Astrocyte (in vitro differentiated cells and primary cell): ENCODE data around the gene CXCL14. TPM values are rescaled to one million over a fixed set of nuclear protein-coding genes. Genes with fewer than 3 reads are reported as not detected.
A peak's percentile ranks its signal among the peaks of the same experiment; 100 is the strongest.

Experiments
- DNase-seq: peaks from one replicate; pipeline ENCODE4 v3.0.0-alpha.2; 2010; ENCODE audit warnings: low read depth
- FAIRE-seq: peaks from 2 replicates; lab custom pipeline; 2011; peaks lifted over from hg19 to GRCh38; lab: Jason Lieb, UNC
- H2AFZ ChIP-seq: 2 replicates; pipeline ENCODE4 v1.6.0; 2012; ENCODE audit warnings: low read depth, low read length, inconsistent platforms
- H3K27ac ChIP-seq: 2 replicates; pipeline ENCODE4 v1.5.1; 2011; ENCODE audit warnings: low read depth, low read length, inconsistent platforms
- H3K27me3 ChIP-seq: 2 replicates; pipeline ENCODE4 v1.6.0; 2011; ENCODE audit warnings: low read length, inconsistent platforms; ENCODE audit not compliant: insufficient read depth
- H3K36me3 ChIP-seq: 2 replicates; pipeline ENCODE4 v1.5.1; 2011; ENCODE audit warnings: low read length, inconsistent platforms; ENCODE audit not compliant: insufficient read depth
- H3K4me1 ChIP-seq: 2 replicates; pipeline ENCODE4 v1.5.1; 2011; ENCODE audit warnings: low read length, inconsistent platforms; ENCODE audit not compliant: insufficient read depth
- H3K4me2 ChIP-seq: 2 replicates; pipeline ENCODE4 v1.6.0; 2012; ENCODE audit warnings: low read length, inconsistent platforms
- H3K4me3 ChIP-seq: 2 replicates; pipeline ENCODE4 v1.5.1; 2011; ENCODE audit warnings: low read depth, mild to moderate bottlenecking, low read length, inconsistent platforms; ENCODE audit not compliant: insufficient read depth
- H3K79me2 ChIP-seq: 2 replicates; pipeline ENCODE4 v1.6.0; 2012; ENCODE audit warnings: mild to moderate bottlenecking, low read length, inconsistent platforms; ENCODE audit not compliant: insufficient read depth
- H3K9ac ChIP-seq: 2 replicates; pipeline ENCODE4 v1.6.0; 2012; ENCODE audit warnings: mild to moderate bottlenecking, low read length, inconsistent platforms
- H3K9me3 ChIP-seq: 2 replicates; pipeline ENCODE4 v1.5.1; 2012; ENCODE audit warnings: low read depth, mild to moderate bottlenecking, low read length, inconsistent platforms; ENCODE audit not compliant: insufficient read depth
- H4K20me1 ChIP-seq: 2 replicates; pipeline ENCODE4 v1.6.0; 2012; ENCODE audit warnings: low read length, inconsistent platforms; ENCODE audit not compliant: insufficient read depth
- H3K27ac Mint-ChIP-seq: one replicate; pipeline ENCODE4 v1.8.0; 2021; ENCODE audit warnings: mild to moderate bottlenecking, mixed read lengths; ENCODE audit not compliant: unreplicated experiment
- H3K27me3 Mint-ChIP-seq: one replicate; pipeline ENCODE4 v1.8.0; 2021; ENCODE audit warnings: low read depth, mixed read lengths; ENCODE audit not compliant: unreplicated experiment
- H3K36me3 Mint-ChIP-seq: one replicate; pipeline ENCODE4 v1.8.0; 2021; ENCODE audit warnings: low read depth, mixed read lengths; ENCODE audit not compliant: unreplicated experiment
- H3K4me1 Mint-ChIP-seq: one replicate; pipeline ENCODE4 v1.8.0; 2021; ENCODE audit warnings: low read depth, mixed read lengths; ENCODE audit not compliant: unreplicated experiment
- H3K4me3 Mint-ChIP-seq: one replicate; pipeline ENCODE4 v1.8.0; 2021; ENCODE audit warnings: mild to moderate bottlenecking, moderate library complexity, mixed read lengths; ENCODE audit not compliant: unreplicated experiment
- H3K9me3 Mint-ChIP-seq: one replicate; pipeline ENCODE4 v1.8.0; 2021; ENCODE audit warnings: mild to moderate bottlenecking, mixed read lengths; ENCODE audit not compliant: unreplicated experiment
- CTCF ChIP-seq: IDR thresholded peaks from 2 replicates; pipeline ENCODE4 v1.5.1; 2011; ENCODE audit warnings: low read depth, mild to moderate bottlenecking, inconsistent platforms, low read length, moderate library complexity; ENCODE audit not compliant: insufficient read depth
- EZH2 ChIP-seq: IDR thresholded peaks from 2 replicates; pipeline ENCODE4 v1.6.1; 2012; ENCODE audit warnings: mild to moderate bottlenecking, low read length, inconsistent platforms; ENCODE audit not compliant: insufficient read depth
- total RNA-seq: library from RNA; stranded (reverse); gene quantifications from 2 replicates; pipeline ENCODE4 v1.2.1, GENCODE V29; 2021

Gene CXCL14
- total RNA-seq, 1 donor from 2014 or later = 1.0 TPM

GRCh38 chr5:135577421-135577820, 1.4 kb downstream of the CXCL14 start:
- peaks cover 68% of the 10 kb centered on the region for H3K27me3 Mint-ChIP-seq

GRCh38 chr5:135576075-135576599, 2.7 kb downstream of the CXCL14 start:
- no peak overlapping the region for H2AFZ ChIP-seq
- no peak overlapping the region for H3K27ac Mint-ChIP-seq
- peaks cover 59% of the 10 kb centered on the region for H3K27me3 Mint-ChIP-seq
- no peaks in the 10 kb centered on the region for H3K79me2 ChIP-seq
- peaks cover 21% of the 10 kb centered on the region for H3K4me1 ChIP-seq
- no peaks in the 10 kb centered on the region for H3K36me3 Mint-ChIP-seq
- no peaks in the 10 kb centered on the region for H4K20me1 ChIP-seq
- FAIRE-seq = no peak
- no peaks in the 10 kb centered on the region for H3K36me3 ChIP-seq
- H3K4me2 ChIP-seq = peak overlapping the region; percentile 59
- no peaks in the 10 kb centered on the region for H3K9me3 ChIP-seq
- peaks cover 14% of the 10 kb centered on the region for H3K4me1 Mint-ChIP-seq
- H3K4me3 ChIP-seq = no peak overlapping the region
- peaks cover 13% of the 10 kb centered on the region for H3K27me3 ChIP-seq
- DNase-seq = peak; percentile 44
- no peak overlapping the region for H3K27ac ChIP-seq
- no peak overlapping the region for H3K4me3 Mint-ChIP-seq
- H3K9me3 Mint-ChIP-seq = peaks cover 3% of the 10 kb centered on the region
- TF ChIP-seq CTCF (no peak), EZH2 (no peak)
- H3K9ac ChIP-seq = no peak overlapping the region

More at GRCh38 chr5:135577421-135577820, 1.4 kb downstream of the CXCL14 start:
- Histone ChIP-seq H3K36me3 (no peaks in the 10 kb centered on the region), H3K9me3 (no peaks in the 10 kb centered on the region), H3K4me3 (no peak overlapping the region), H4K20me1 (no peaks in the 10 kb centered on the region), H3K27ac (no peak overlapping the region), H2AFZ (no peak overlapping the region), H3K27me3 (peaks cover 15% of the 10 kb centered on the region), H3K9ac (no peak overlapping the region), H3K4me2 (peak overlapping the region; percentile 90), H3K79me2 (no peaks in the 10 kb centered on the region), H3K4me1 (peaks cover 21% of the 10 kb centered on the region)
- Mint-ChIP-seq H3K9me3 (peaks cover 3% of the 10 kb centered on the region), H3K4me1 (peaks cover 14% of the 10 kb centered on the region), H3K36me3 (no peaks in the 10 kb centered on the region), H3K4me3 (no peak overlapping the region), H3K27ac (no peak overlapping the region)
- no peak for TF ChIP-seq EZH2
- TF ChIP-seq CTCF = no peak
- no peak for FAIRE-seq
- DNase-seq = no peak

- H3K27ac Mint-ChIP-seq = no peak overlapping the region
- no peak overlapping the region for H3K4me3 ChIP-seq
- no peak for DNase-seq
- H3K4me1 Mint-ChIP-seq = peaks cover 14% of the 10 kb centered on the region
- H2AFZ ChIP-seq = no peak overlapping the region
- peaks cover 56% of the 10 kb centered on the region for H3K27me3 Mint-ChIP-seq
- FAIRE-seq = no peak
- peaks cover 13% of the 10 kb centered on the region for H3K27me3 ChIP-seq
- H3K27ac ChIP-seq = no peak overlapping the region
- H3K36me3 ChIP-seq = no peaks in the 10 kb centered on the region
- no peaks in the 10 kb centered on the region for H3K79me2 ChIP-seq
- H4K20me1 ChIP-seq = no peaks in the 10 kb centered on the region
- H3K36me3 Mint-ChIP-seq = no peaks in the 10 kb centered on the region
- no peak overlapping the region for H3K9ac ChIP-seq
- peaks cover under 1% of the 10 kb centered on the region for H3K9me3 Mint-ChIP-seq
- H3K9me3 ChIP-seq = no peaks in the 10 kb centered on the region
- peaks cover 21% of the 10 kb centered on the region for H3K4me1 ChIP-seq
- TF ChIP-seq CTCF (no peak), EZH2 (no peak)
- H3K4me2 ChIP-seq = no peak overlapping the region
- no peak overlapping the region for H3K4me3 Mint-ChIP-seq
Measured at GRCh38 chr5:135574493-135574892, 4.3 kb downstream of the CXCL14 start.
